SH-SY5Y (cell line): ENCODE measurements around the gene PDK4.

Source experiments
- GATA2 ChIP-seq: IDR thresholded peaks from 2 replicates; pipeline ENCODE4 v1.6.1; 2011; ENCODE audit warnings: mild to moderate bottlenecking, low read depth, low read length
- GATA3 ChIP-seq: IDR thresholded peaks from 2 replicates; pipeline ENCODE4 v1.6.1; 2011; ENCODE audit warnings: low read depth, mild to moderate bottlenecking, low read length, moderate library complexity

The PDK4 gene

GRCh38 chr7:95590387-95591248 lies 5.7 kb downstream of the PDK4 start:
- TF ChIP-seq GATA3 (no peak), GATA2 (no peak)

- TF ChIP-seq GATA3 (no peak), GATA2 (no peak)
Measured at GRCh38 chr7:95589766-95590165, 6.5 kb downstream of the PDK4 start.

- TF ChIP-seq GATA3 (no peak), GATA2 (no peak)
Measured at GRCh38 chr7:95589031-95589430, 7.3 kb downstream of the PDK4 start.

- TF ChIP-seq GATA2 (no peak), GATA3 (no peak)
Measured at GRCh38 chr7:95586951-95587301, 9.4 kb downstream of the PDK4 start.

- TF ChIP-seq GATA3 (no peak), GATA2 (no peak)
Measured at GRCh38 chr7:95585426-95585789, 10.9 kb downstream of the PDK4 start.

GRCh38 chr7:95584769-95585425 lies 11.4 kb downstream of the PDK4 start:
- no peak for TF ChIP-seq GATA2
- TF ChIP-seq GATA3, result no peak

GRCh38 chr7:95583834-95584621 lies 12.3 kb downstream of the PDK4 start:
- TF ChIP-seq GATA3 (no peak), GATA2 (no peak)

- TF ChIP-seq GATA3, result no peak
- TF ChIP-seq GATA2, result no peak
Measured at GRCh38 chr7:95582578-95583293, 13.6 kb downstream of the PDK4 start.

- TF ChIP-seq GATA3 (no peak), GATA2 (no peak)
Measured at GRCh38 chr7:95581467-95581866, 14.8 kb downstream of the PDK4 start.

- TF ChIP-seq GATA2 (no peak), GATA3 (no peak)
Measured at GRCh38 chr7:95579318-95579717, 17.0 kb downstream of the PDK4 start.

GRCh38 chr7:95578299-95578855 lies 17.9 kb downstream of the PDK4 start:
- TF ChIP-seq GATA2 (no peak), GATA3 (no peak)

- TF ChIP-seq GATA2, result no peak
- TF ChIP-seq GATA3, result no peak
Measured at GRCh38 chr7:95577137-95577536, 19.2 kb downstream of the PDK4 start.

- TF ChIP-seq GATA3, result no peak
- no peak for TF ChIP-seq GATA2
Measured at GRCh38 chr7:95569720-95570119, 26.6 kb downstream of the PDK4 start.

GRCh38 chr7:95560674-95561073 lies 35.6 kb downstream of the PDK4 start:
- TF ChIP-seq GATA2 (no peak), GATA3 (no peak)

- TF ChIP-seq GATA3, result no peak
- TF ChIP-seq GATA2, result no peak
Measured at GRCh38 chr7:95558864-95559263, 37.5 kb downstream of the PDK4 start.
